ENCODE results near the gene DGKQ. TPM values are rescaled to one million over a fixed set of nuclear protein-coding genes. Genes with fewer than 3 reads are reported as not detected.

DGKQ gene
- total RNA-seq, 1 experiment from 2014 or later = 12.4 TPM

DNA sequence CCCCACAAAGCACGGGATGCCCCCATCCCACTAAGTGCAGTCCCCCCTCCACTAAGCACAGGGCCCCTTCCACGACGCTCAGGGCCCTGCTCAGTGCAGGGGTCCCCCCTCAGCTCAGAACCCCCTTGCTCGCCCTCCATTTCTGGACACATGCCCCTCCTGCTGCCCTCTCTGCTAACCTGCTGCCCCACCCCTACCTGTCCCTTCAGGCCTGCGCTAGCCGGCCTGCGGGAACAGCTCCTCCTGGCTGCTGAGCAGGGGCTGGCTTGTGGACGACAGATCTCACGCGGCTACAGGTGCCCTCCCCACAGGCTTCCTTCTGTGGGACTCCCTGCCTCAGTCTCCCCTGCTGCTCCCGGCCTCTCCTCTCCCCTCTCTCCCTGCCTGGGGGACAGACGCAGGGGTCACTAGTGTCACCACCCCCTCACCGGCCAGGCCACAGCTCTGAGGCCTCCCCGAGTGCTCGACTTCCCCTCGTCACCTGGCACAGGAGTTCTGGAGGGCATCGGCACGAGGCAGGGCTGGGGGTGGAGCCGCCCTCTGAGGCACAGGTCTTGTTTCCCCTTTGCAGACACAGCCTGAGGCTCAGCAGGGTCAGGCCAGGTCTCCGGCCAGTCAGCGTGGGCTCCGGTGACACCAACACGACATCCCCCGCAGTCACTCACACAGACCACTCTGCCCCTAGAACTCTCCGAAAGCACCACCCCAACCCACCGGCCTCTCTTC, 62.8 kb downstream of the DGKQ start:
- Histone ChIP-seq H2BK12ac (ENCODE audit: insufficient read length, low read depth, low read length) (no peak overlapping the region), H3K56ac (ENCODE audit: insufficient read length, low read depth, low read length) (no peak overlapping the region), H3K4me1 (ENCODE audit: insufficient read depth, low read length) (no peaks in the 10 kb centered on the region), H3K27me3 (ENCODE audit: insufficient read depth, low read length) (no peaks in the 10 kb centered on the region), H2BK15ac (ENCODE audit: low read depth, low read length) (no peak overlapping the region), H2AK5ac (ENCODE audit: insufficient read length, low read length) (no peak overlapping the region), H3K18ac (ENCODE audit: insufficient read length, low read depth, low read length) (no peak overlapping the region), H3K9me3 (ENCODE audit: control insufficient read depth, low read depth, low read length) (no peaks in the 10 kb centered on the region), H4K8ac (replicated peaks; ENCODE audit: insufficient read length, low read depth, low read length) (no peak overlapping the region), H2BK5ac (ENCODE audit: insufficient read length, low read length) (no peak overlapping the region), H3K27ac (ENCODE audit: insufficient read length, low read depth, low read length) (no peak overlapping the region), H4K5ac (ENCODE audit: insufficient read length, low read depth, low read length) (no peak overlapping the region), H3K23me2 (ENCODE audit: insufficient read length, low read depth, low read length, poor library complexity, severe bottlenecking) (no peaks in the 10 kb centered on the region), H3K14ac (ENCODE audit: insufficient read depth, low read length) (no peak overlapping the region), H2BK120ac (ENCODE audit: low read depth, low read length, poor library complexity, severe bottlenecking) (no peak overlapping the region), H2BK20ac (ENCODE audit: low read depth, low read length, poor library complexity, severe bottlenecking) (no peak overlapping the region), H3K79me1 (ENCODE audit: insufficient read depth, low read depth, low read length, poor library complexity, severe bottlenecking) (peaks cover 2% of the 10 kb centered on the region), H2AFZ (ENCODE audit: low read length) (no peak overlapping the region), H3K23ac (ENCODE audit: insufficient read length, low read depth, low read length) (no peak overlapping the region), H3K4ac (ENCODE audit: low read depth, low read length) (no peak overlapping the region), H3K79me2 (ENCODE audit: insufficient read depth, low read length) (no peaks in the 10 kb centered on the region; the same call in 1 of the 2 replicates), H3K4me2 (ENCODE audit: insufficient read depth, insufficient read length, low read length) (no peak overlapping the region), H3K9ac (ENCODE audit: extremely low read depth, insufficient read length, low read length) (no peak overlapping the region), H4K91ac (ENCODE audit: insufficient read length, low read depth, low read length) (no peak overlapping the region), H4K20me1 (ENCODE audit: control insufficient read depth, insufficient read depth, insufficient read length) (no peaks in the 10 kb centered on the region), H3T11ph (ENCODE audit: low read length) (no peak overlapping the region)
- no peak for DNase-seq
- Mint-ChIP-seq H3K27ac (peak overlapping the region in 1 of 3 experiments; percentile 31; a peak in 1 of 7 replicates), H3K4me1 (peaks cover 6 to 7% of the 10 kb centered on the region in 2 experiments), H3K9me3 (peaks cover 0 to 7% of the 10 kb centered on the region in 2 experiments; a peak in 3 of 5 replicates), H3K27me3 (ENCODE audit: low read depth) (no peaks in the 10 kb centered on the region; the same call in 1 of the 2 replicates), H3K4me3 (no peak overlapping the region), H3K36me3 (ENCODE audit: insufficient read depth in 1 of 3, low read depth in 3 of 3) (peaks cover 14 to 41% (median 41%) of the 10 kb centered on the region in 3 experiments)
- TF ChIP-seq, protein P1, sequence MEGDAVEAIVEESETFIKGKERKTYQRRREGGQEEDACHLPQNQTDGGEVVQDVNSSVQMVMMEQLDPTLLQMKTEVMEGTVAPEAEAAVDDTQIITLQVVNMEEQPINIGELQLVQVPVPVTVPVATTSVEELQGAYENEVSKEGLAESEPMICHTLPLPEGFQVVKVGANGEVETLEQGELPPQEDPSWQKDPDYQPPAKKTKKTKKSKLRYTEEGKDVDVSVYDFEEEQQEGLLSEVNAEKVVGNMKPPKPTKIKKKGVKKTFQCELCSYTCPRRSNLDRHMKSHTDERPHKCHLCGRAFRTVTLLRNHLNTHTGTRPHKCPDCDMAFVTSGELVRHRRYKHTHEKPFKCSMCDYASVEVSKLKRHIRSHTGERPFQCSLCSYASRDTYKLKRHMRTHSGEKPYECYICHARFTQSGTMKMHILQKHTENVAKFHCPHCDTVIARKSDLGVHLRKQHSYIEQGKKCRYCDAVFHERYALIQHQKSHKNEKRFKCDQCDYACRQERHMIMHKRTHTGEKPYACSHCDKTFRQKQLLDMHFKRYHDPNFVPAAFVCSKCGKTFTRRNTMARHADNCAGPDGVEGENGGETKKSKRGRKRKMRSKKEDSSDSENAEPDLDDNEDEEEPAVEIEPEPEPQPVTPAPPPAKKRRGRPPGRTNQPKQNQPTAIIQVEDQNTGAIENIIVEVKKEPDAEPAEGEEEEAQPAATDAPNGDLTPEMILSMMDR (conservative IDR thresholded peaks at IDR 0.05) = no peak
- no CpG with 5 or more reads among the region's 26 CpGs for WGBS (ENCODE audit: extremely low coverage, insufficient read length, low lambda C conversion rate)

Data from H9 (cell line).